Motor neuron (in vitro differentiated cells): ENCODE measurements around the gene GPR160. TPM values are rescaled to one million over a fixed set of nuclear protein-coding genes. Genes with fewer than 3 reads are reported as not detected.

Experiments
- ATAC-seq, 8 experiments: fragments of 200-7000 bp; cut with Tn5 transposase; replicated peaks in 6 of 8; 2 replicates each; pipeline ENCODE4 v1.8.0; 2021; ENCODE audit warnings: mild to moderate bottlenecking in 8 of 8, moderate library complexity in 8 of 8
- H3K27ac ChIP-seq, 2 donors: fragments of 250-450 bp; sonication (Bioruptor Pico); 2 replicates each; pipeline ENCODE4 v1.9.0; 2021; ENCODE audit warnings: antibody characterized with exemption in 2 of 2, mild to moderate bottlenecking in 2 of 2, moderate library complexity in 1 of 2
- H3K4me1 ChIP-seq, 2 donors: fragments of 250-450 bp; sonication (Bioruptor Pico); replicated peaks in 1 of 2; 2 replicates each; pipeline ENCODE4 v1.6.1; 2021; ENCODE audit warnings: antibody characterized with exemption in 2 of 2, mild to moderate bottlenecking in 2 of 2, moderate library complexity in 1 of 2
- H3K4me3 ChIP-seq, 5 donors: fragments of 250-450 bp; sonication (Bioruptor Pico); 2 replicates each; pipeline ENCODE4 v1.9.0; 2021; ENCODE audit warnings: antibody characterized with exemption in 5 of 5, mild to moderate bottlenecking in 5 of 5, moderate library complexity in 4 of 5
- WGBS, 10 experiments: fragments of 450-650 bp; shearing (Covaris generic); methylation state at CpG; one replicate each; pipeline ENCODE4 v1.0.0; 2022; 5-methylcytosine and 5-hydroxymethylcytosine counted together
- in situ Hi-C, 9 experiments: fragments of 400-800 bp; cut with MboI; loops; one replicate each; pipeline ENCODE4 v1.15.0; 2021; ENCODE audit warnings: low sequenced_read_pairs in 9 of 9, low pct_unique_long_range_greater_than_20kb in 2 of 9; ENCODE audit not compliant: unreplicated experiment in 9 of 9
- total RNA-seq, 8 experiments: library from RNA; unstranded; fragments of 300-600 nt; gene quantifications; 2 replicates each; pipeline versions ENCODE4 v1.2.3 to v1.2.4, GENCODE V29; 2022

Gene GPR160
- total RNA-seq, 8 experiments from 2014 or later: 0.38 to 4.8 (median 1.8) TPM

DNA sequence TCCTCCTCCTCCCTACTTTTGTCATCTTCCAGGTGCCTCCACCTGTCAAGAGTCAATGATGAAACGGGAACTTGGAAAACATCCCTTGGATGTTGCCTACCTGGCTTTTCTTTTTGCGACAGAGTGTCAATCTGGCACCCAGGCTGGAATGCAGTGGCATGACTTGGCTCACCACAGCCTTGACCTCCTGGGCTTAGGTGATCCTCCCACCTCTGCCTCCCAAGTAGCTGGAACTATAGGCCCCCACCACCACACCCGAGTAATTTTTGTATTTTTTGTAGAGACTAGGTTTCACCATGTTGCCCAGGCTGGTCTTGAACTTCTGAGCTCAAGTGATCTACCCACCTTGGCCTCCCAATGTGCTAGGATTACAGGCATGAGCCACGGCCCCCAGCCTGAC, 42.8 kb downstream of the GPR160 start:
- 88 to 100% (median 97%) methylated on average over 1 to 4 of the region's 4 CpGs; no CpG with 5 or more reads in 3 of the 10 experiments for WGBS, 10 experiments
- no peak for ATAC-seq
- Histone ChIP-seq H3K4me3 (no peak overlapping the region), H3K4me1 (no peaks in the 10 kb centered on the region), H3K27ac (no peak overlapping the region)
- in situ Hi-C loops: no loop called here

DNA sequence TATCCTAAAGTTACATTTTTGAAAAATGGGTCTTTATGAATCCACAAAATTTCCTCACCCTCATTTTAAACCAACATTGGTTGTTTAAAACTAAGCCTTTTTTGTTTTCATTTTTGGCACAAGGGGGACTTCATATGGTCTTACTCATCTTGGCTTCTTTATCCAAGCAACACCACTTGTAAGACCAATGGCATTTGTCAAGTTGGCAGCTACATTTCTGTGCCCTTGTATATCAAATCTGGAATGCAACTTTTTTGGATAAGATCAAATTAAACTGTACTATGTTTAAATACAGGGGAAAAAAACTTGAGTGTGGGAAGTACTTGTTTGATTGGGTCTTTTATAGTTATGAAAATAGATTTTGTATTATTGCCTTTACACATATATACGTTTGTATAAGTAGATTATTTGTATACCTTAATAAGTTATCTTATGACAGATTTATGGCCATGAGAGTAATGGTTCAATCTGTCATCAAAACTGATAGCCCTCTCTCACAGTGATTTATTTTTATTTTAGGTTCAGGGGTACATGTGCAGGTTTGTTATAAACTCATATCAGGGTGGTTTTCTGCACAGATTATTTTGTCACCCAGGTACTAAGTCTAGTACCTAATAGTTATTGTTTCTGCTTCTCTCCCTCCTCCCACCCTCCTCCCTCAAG, 43.4 kb downstream of the GPR160 start:
- in situ Hi-C loops: no loop called here
- H3K27ac ChIP-seq: no peak overlapping the region
- H3K4me1 ChIP-seq: no peaks in the 10 kb centered on the region
- no peak for ATAC-seq
- WGBS, 10 experiments: 57 to 100% (median 88%) methylated on average over 1 of the region's 1 CpG; no CpG with 5 or more reads in 3 of the 10 experiments
- no peak overlapping the region for H3K4me3 ChIP-seq

DNA sequence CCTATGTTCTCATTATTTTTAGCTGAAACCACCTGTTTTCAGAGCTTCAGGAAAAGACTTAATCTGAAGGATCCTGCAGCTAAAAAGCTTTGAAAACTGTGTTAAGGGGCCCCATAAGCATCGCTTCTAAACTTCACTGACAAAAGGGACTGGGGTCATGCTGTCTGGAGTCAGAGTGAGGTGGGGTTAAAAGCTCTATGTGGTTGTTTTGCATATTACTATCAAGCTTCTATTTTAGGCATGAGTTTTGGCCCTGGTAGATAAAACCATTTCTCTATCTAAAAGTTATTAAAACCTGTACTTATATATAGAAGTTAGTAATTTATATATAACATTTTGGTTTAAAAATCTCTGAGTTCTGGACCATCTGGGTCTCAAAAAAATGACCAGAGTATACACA, 45.5 kb downstream of the GPR160 start:
- 75 to 100% (median 100%) methylated on average over 1 of the region's 1 CpG; no CpG with 5 or more reads in 5 of the 10 experiments for WGBS, 10 experiments
- Histone ChIP-seq H3K4me3 (no peak overlapping the region), H3K27ac (no peak overlapping the region), H3K4me1 (no peaks in the 10 kb centered on the region)
- no peak for ATAC-seq
- in situ Hi-C loops: no loop called here

DNA sequence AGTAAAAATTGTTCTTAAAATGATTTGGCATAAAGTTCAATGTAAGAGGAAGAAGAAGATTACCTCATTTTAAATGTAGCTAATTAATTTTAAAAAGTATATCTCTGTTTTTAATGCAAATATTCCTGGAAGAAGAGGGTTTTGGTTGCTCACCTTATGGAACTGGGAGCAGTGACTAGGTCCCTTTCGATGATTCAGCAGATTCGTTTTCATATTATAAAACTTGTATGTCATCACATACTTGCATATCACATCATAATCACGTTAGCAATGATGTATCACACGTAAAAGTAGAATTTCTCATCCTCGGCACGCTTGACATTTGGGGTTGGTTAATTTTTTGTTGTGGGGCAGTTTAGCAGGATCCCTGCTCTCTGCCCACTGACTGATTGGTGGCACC, 47.6 kb downstream of the GPR160 start:
- Histone ChIP-seq H3K27ac (no peak overlapping the region), H3K4me1 (no peaks in the 10 kb centered on the region), H3K4me3 (no peak overlapping the region)
- whole genome bisulfite sequencing, 10 experiments: 90 to 100% (median 95%) methylated on average over 2 to 6 of the region's 6 CpGs; no CpG with 5 or more reads in 1 of the 10 experiments
- in situ Hi-C loops: no loop called here
- no peak for ATAC-seq

DNA sequence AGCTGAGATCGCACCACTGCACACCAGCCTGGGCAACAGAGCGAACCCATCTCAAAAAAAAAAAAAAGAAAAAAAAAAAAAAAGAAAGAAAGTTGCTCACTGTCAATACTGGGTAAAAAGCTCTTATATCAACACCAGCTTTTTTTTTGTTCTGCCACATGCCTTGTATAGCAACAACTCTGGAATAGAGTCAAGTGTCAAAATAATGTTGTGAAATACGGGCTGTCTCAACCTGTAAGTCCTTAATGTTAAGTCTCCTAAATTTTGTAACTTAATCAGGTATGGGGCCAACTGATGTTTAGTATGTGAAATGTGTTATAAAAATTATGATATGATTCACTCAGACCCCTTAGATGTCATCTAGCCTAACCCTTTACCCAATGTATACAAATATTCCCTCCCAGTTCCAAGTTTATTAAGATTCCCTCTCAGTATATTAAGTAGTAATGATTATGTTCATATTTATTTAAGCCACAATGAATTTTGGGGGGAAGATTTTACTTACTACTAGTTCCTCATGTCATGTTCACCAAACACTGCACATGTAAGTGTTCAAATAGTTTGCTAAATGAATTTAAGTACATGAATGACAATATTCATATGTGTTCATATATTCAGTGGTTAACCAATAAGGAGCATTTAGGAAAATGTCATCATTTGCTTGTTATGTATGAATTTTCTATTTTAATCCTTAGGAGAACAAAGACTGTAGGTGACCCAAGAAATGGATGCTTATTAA, 52.2 kb downstream of the GPR160 start:
- in situ Hi-C loops: no loop called here
- no peak overlapping the region for H3K27ac ChIP-seq
- 93 to 100% (median 98%) methylated on average over 1 to 3 of the region's 3 CpGs; no CpG with 5 or more reads in 4 of the 10 experiments for WGBS, 10 experiments
- no peak overlapping the region for H3K4me3 ChIP-seq
- ATAC-seq: no peak
- no peaks in the 10 kb centered on the region for H3K4me1 ChIP-seq

DNA sequence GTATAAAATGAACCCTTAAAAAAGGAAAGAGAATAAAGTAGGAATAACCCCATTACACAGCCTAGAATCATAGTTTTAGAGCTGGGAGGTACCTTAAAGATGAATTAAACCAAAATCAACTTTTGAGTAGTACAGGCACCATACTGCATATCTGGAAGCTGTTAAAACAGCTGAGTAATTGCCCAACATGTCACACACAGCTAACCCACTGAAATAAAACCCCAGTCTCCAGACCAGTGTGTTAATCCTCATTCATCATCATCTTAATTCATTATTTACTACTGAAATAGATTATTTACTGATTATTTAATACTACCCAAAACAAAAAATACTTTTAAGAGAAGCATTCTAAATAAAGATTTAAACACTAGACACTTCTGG, 52.8 kb downstream of the GPR160 start:
- no peak for ATAC-seq
- no peaks in the 10 kb centered on the region for H3K4me1 ChIP-seq
- in situ Hi-C loops: no loop called here
- no peak overlapping the region for H3K27ac ChIP-seq
- H3K4me3 ChIP-seq: no peak overlapping the region

DNA sequence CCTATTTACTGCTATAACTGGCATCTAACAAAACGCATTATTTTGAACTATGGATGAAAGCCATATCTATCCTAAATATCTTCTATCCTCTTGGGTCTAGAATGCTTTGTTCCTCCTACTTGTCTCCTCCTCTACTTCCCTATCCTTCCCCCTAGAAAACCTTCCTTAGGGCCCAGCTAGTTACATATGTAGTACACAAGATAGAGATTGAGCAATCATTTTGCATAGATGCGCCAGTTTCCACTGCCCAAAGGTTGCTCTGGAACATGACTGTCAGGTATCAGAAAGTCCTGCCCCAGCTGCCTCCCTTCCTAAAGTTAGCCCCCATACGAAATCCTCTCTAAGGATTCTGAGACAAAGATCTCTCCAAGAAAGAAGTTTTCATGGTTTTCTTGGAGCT, 55.1 kb downstream of the GPR160 start:
- in situ Hi-C loops: no loop called here
- Histone ChIP-seq H3K4me3 (no peak overlapping the region), H3K27ac (no peak overlapping the region), H3K4me1 (no peaks in the 10 kb centered on the region)
- ATAC-seq: no peak
- 90 to 100% (median 100%) methylated on average over 1 to 3 of the region's 3 CpGs; no CpG with 5 or more reads in 1 of the 10 experiments for WGBS, 10 experiments

DNA sequence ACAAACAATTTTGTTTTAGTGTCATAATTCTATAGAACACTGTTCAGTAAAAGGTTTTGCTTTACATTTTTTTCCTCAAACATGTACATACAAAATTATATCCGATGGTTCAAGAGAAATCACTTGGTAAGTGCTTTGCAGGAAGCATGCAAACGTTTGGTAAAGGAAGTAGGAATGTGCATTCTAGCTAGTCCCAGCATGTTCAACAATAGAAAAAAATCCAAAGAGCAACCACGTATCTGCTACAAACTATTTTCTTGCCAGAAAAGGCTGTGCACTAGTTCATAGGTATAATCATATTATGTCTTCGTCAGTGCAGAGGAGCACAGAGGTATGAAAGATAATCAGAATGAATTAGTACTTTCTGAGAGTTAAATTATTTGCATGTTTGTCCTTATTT, 58.0 kb downstream of the GPR160 start:
- in situ Hi-C loops: no loop called here
- Histone ChIP-seq H3K4me1 (no peaks in the 10 kb centered on the region), H3K4me3 (no peak overlapping the region), H3K27ac (no peak overlapping the region)
- no peak for ATAC-seq
- WGBS, 10 experiments: 78 to 100% (median 86%) methylated on average over 2 to 4 of the region's 4 CpGs; no CpG with 5 or more reads in 1 of the 10 experiments

DNA sequence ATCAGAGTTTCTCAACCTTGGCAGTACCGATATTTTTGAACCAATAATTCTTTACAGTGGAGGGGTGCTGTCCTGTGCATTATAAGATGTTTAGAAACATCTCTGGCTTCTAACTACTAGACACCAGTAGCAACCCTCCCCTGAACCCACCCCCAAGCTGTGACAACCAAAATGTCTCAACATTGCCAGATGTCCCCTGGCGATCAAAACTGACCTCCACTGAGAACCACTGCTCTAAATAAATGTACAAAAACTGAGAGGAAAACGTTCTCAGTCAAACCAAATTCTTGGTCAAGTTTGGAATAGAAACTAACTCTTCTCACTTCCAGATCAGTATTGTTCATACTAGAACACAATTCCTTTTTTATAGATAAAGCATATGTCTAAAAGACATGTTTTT, 58.5 kb downstream of the GPR160 start:
- in situ Hi-C loops: no loop called here
- ATAC-seq: no peak
- WGBS, 10 experiments: 75 to 100% (median 98%) methylated on average over 1 to 3 of the region's 3 CpGs; no CpG with 5 or more reads in 2 of the 10 experiments
- Histone ChIP-seq H3K27ac (no peak overlapping the region), H3K4me1 (no peaks in the 10 kb centered on the region), H3K4me3 (no peak overlapping the region)

DNA sequence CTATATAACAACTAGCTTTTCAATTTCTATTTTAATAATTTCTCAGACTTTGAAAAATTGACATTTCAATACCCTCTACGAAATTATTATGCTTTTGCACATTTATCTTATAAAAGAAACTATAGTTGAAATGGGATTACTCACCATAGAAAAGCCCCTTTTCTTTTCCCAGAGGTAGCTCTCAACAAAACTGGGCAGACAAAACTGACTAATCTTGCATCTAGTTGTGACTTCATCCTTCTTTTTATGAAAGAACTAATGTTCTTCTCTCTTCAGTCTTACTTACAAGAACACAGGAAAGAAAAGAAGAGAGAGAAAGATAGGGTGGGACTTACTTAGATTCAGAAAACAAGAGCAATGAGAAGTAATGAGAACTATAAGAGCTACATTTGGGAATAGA, 61.0 kb downstream of the GPR160 start:
- 64 to 100% (median 85%) methylated on average over 1 of the region's 1 CpG for WGBS, 10 experiments
- no peak for ATAC-seq
- Histone ChIP-seq H3K4me1 (no peaks in the 10 kb centered on the region), H3K4me3 (no peak overlapping the region), H3K27ac (no peak overlapping the region)
- in situ Hi-C loops: no loop called here

DNA sequence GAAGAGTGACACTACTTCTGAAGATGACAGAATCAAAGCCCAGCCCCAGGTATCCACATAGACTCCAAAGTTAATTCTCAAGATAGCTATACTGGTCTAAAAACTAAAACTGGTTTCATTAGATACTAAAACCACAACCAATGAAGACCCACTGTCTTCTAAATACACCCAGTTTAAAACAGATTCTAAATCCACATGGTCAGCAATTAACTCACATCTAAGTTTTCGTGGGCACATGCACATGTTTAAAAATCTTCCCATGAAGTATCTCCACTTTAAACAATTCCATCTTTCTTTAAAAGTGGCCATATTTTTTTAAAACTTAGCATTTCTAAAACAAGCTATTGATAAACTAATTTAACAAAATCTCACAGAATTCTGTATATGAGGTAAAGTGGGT, 63.1 kb downstream of the GPR160 start:
- in situ Hi-C loops: no loop called here
- Histone ChIP-seq H3K4me1 (no peaks in the 10 kb centered on the region), H3K4me3 (no peak overlapping the region), H3K27ac (no peak overlapping the region)
- 86 to 100% (median 100%) methylated on average over 1 of the region's 1 CpG; no CpG with 5 or more reads in 3 of the 10 experiments for WGBS, 10 experiments
- no peak for ATAC-seq

DNA sequence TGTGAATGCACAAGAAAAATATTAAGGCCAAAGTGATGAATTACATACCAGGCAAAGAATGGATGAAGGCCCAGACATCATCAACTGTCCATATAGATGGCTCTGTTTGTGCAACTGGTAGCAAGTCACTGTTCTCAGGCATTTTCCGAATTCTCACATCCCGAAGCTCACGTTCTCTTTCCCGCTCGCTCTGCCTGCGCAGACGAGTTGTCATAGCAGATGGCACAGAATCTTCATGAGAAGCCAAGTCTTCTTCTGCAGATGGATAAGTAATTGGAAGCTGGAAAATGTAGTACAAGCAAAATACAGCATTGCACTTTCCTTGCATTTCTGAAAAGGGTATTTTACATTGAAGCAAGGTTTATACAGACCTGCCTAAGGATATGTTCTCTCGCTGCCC, 64.6 kb downstream of the GPR160 start:
- no peak for ATAC-seq
- in situ Hi-C loops: no loop called here
- H3K27ac ChIP-seq: no peak overlapping the region
- no peaks in the 10 kb centered on the region for H3K4me1 ChIP-seq
- no peak overlapping the region for H3K4me3 ChIP-seq
- 87 to 100% (median 95%) methylated on average over 1 to 8 of the region's 8 CpGs; no CpG with 5 or more reads in 1 of the 10 experiments for WGBS, 10 experiments

DNA sequence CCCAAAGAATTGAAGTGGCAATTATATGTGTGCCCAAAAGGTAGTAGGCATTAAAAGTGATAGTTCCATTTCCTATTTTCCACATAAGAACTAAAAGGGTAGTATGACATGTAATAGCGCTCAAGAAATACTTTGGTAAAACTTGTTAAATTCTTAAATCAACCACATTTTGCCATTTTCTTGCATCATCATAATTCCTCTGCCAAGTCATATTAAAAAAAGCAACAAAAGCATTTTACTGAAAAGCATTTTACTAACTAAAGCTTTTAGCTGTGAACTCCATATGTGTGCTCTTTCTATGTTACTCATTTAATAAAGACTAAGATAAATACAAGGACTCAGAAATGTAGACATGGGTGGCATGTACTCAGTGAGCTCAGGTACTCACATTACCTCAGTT, 70.1 kb downstream of the GPR160 start:
- Histone ChIP-seq H3K4me1 (no peaks in the 10 kb centered on the region), H3K27ac (no peak overlapping the region), H3K4me3 (no peak overlapping the region)
- ATAC-seq: no peak
- in situ Hi-C loops: no loop called here
- whole genome bisulfite sequencing, 10 experiments: 14 to 100% (median 90%) methylated on average over 1 of the region's 1 CpG; no CpG with 5 or more reads in 3 of the 10 experiments

DNA sequence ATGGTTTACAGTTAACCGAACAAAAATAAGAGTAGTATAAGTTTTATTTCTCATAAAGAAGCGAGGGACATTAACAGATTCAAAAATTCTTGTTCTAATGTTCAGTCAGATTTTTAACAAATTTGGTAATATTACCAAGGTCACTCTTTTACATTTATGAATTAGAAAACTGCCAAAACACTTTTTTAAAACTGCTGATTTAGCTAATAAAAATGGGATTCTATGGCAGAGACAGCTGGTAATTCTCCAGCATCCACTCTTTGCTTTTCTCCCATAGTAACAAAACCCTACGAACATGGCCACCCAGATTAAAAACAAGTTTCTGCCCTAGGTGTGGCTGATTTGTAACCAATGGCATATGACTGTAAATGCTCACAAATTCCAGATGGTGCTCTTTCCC, 71.2 kb downstream of the GPR160 start:
- Histone ChIP-seq H3K4me1 (no peaks in the 10 kb centered on the region), H3K27ac (no peak overlapping the region), H3K4me3 (no peak overlapping the region)
- ATAC-seq: peak in 2 of 8 experiments; percentile 46 to 64
- WGBS, 10 experiments: 69 to 100% (median 95%) methylated on average over 2 to 3 of the region's 3 CpGs
- in situ Hi-C loops: no loop called here
